Lung (tissue), 12 donors: ENCODE data around the gene ITGA11. TPM values are rescaled to one million over a fixed set of nuclear protein-coding genes. Genes with fewer than 3 reads are reported as not detected.

Source experiments
- ATAC-seq: fragments of 200-7000 bp; cut with Tn5 transposase; one replicate; pipeline ENCODE4 v1.9.1; 2020; ENCODE audit warnings: moderate number of reproducible peaks; ENCODE audit not compliant: insufficient read depth, low FRiP score
- DNase-seq, 3 donors: peaks; one replicate each; pipeline ENCODE4 v3.0.0-alpha.2; 2013 to 2017
- H3K27ac ChIP-seq, 2 donors: one replicate each; pipeline ENCODE4 v1.5.1; 2013; ENCODE audit warnings: mild to moderate bottlenecking in 2 of 2, moderate library complexity in 2 of 2, control low read depth in 1 of 2, inconsistent platforms in 1 of 2, low read depth in 1 of 2, low read length in 1 of 2
- H3K27me3 ChIP-seq, 3 donors: one replicate each; pipeline ENCODE4 v1.5.1; 2013; ENCODE audit warnings: low read length in 2 of 3; ENCODE audit not compliant: control insufficient read depth in 3 of 3, insufficient read depth in 3 of 3
- H3K36me3 ChIP-seq, 4 donors: one replicate each; pipeline ENCODE4 v1.5.1; 2013; ENCODE audit warnings: low read length in 4 of 4, mild to moderate bottlenecking in 1 of 4, moderate library complexity in 1 of 4; ENCODE audit not compliant: control insufficient read depth in 4 of 4, insufficient read depth in 4 of 4
- H3K4me1 ChIP-seq, 5 donors: one replicate each; pipeline ENCODE4 v1.5.1; 2013; ENCODE audit warnings: low read length in 5 of 5, mild to moderate bottlenecking in 2 of 5, moderate library complexity in 1 of 5; ENCODE audit not compliant: control insufficient read depth in 5 of 5, insufficient read depth in 5 of 5
- H3K4me3 ChIP-seq: one replicate; pipeline ENCODE4 v1.5.1; 2013; ENCODE audit warnings: mild to moderate bottlenecking, control low read depth, moderate library complexity
- H3K9ac ChIP-seq, 2 donors: one replicate each; pipeline ENCODE4 v1.5.1; 2013; ENCODE audit warnings: low read length in 2 of 2, control low read depth in 1 of 2; ENCODE audit not compliant: insufficient read depth in 1 of 2
- H3K9me3 ChIP-seq, 4 donors: one replicate each; pipeline ENCODE4 v1.5.1; 2013; ENCODE audit warnings: low read length in 3 of 4, mild to moderate bottlenecking in 1 of 4, moderate library complexity in 1 of 4; ENCODE audit not compliant: control insufficient read depth in 4 of 4, insufficient read depth in 3 of 4
- WGBS, 2 donors: extraction: QIAGEN DNeasy Blood & Tissue Kit; methylation state at CpG; one replicate each; pipeline ENCODE4 v1.1.7; 2013; 5-methylcytosine and 5-hydroxymethylcytosine counted together
- polyA plus RNA-seq, 2 donors: library from polyadenylated mRNA; stranded (reverse); fragments of 200-250 nt; gene quantifications; one replicate each; pipeline ENCODE4 v1.2.1, GENCODE V29; 2013
- total RNA-seq, 2 donors: library from RNA; depleted of rRNA in 1 of 2; stranded (reverse); fragments of >200 nt in 1 of 2; gene quantifications; one replicate each; pipeline ENCODE4 v1.2.1, GENCODE V29; 2014 to 2021
- TF ChIP-seq, protein P1 (sequence below): IDR thresholded peaks from 2 replicates; pipeline ENCODE4 v1.5.1; 2012; ENCODE audit warnings: mild to moderate bottlenecking; ENCODE audit errors: control extremely low read depth, extremely low read depth
- donor health status: control.
- donor health status: control.
- donor health status: Bipolar disorder and iron deficiency.
- donor health status: healthy.
- donor health status: DM: yes; HTN: yes; CAD: no.

The ITGA11 gene
- total and polyA plus RNA-seq, 4 donors: 0.35 to 1.8 (median 1.0) TPM

DNA sequence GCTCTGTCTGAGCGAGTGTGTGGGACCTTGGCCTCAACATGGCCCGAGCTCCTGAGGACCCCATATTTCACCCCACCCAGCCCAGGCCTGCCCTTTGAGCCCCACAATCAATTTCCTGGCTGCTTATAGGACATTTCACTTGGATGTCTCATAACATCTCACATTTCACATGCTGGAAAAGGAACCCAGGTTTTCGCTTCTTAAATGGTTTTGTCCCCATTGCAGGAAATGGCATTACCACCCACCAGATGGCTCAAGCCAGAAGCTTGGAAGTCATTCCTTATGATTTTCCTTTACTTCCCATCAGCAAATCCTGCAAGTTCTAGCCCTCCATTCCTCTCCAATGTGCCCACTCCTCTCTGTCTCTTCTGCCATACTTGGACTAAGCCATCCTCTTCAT, 14.9 kb downstream of the ITGA11 start:
- H3K9ac ChIP-seq: no peak overlapping the region
- H3K4me1 ChIP-seq: peaks cover 0 to 12% (median 0%) of the 10 kb centered on the region in 5 donors
- 80 to 87% methylated on average over 3 of the region's 3 CpGs for WGBS, 2 donors
- H3K9me3 ChIP-seq: no peaks in the 10 kb centered on the region
- no peak overlapping the region for H3K4me3 ChIP-seq
- ATAC-seq (no peak), DNase-seq (no peak)
- H3K27me3 ChIP-seq: no peaks in the 10 kb centered on the region
- TF ChIP-seq, protein P1, sequence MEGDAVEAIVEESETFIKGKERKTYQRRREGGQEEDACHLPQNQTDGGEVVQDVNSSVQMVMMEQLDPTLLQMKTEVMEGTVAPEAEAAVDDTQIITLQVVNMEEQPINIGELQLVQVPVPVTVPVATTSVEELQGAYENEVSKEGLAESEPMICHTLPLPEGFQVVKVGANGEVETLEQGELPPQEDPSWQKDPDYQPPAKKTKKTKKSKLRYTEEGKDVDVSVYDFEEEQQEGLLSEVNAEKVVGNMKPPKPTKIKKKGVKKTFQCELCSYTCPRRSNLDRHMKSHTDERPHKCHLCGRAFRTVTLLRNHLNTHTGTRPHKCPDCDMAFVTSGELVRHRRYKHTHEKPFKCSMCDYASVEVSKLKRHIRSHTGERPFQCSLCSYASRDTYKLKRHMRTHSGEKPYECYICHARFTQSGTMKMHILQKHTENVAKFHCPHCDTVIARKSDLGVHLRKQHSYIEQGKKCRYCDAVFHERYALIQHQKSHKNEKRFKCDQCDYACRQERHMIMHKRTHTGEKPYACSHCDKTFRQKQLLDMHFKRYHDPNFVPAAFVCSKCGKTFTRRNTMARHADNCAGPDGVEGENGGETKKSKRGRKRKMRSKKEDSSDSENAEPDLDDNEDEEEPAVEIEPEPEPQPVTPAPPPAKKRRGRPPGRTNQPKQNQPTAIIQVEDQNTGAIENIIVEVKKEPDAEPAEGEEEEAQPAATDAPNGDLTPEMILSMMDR: no peak
- H3K36me3 ChIP-seq: no peaks in the 10 kb centered on the region
- H3K27ac ChIP-seq: no peak overlapping the region

DNA sequence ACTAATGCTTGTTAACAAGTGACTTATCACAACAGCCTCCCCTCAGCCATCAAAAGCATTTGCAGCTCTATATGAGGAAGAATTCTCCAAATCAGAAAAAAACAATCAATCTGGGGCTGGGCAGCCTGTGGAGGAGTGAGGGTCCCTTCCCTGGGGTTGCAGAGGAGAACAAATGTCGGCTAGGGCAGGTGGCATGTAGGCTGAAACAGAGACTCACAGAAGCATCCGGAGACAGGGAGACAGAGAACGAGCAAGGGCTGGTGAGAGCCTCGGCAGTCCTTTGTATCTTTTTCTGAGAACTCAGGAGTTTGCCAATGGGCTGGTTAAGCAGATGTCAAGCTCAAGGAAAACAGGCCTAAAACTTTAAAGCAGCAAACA, 15.8 kb downstream of the ITGA11 start:
- DNase-seq (no peak), ATAC-seq (no peak)

GRCh38 chr15:68415501-68416157, 16.3 kb downstream of the ITGA11 start:
- DNase-seq: no peak
- WGBS, 2 donors: 82 to 87% methylated on average over 6 of the region's 6 CpGs
- no peak for ATAC-seq

More for the DNA sequence above, 15.8 kb downstream of the ITGA11 start:
- Histone ChIP-seq H3K27me3 (no peaks in the 10 kb centered on the region), H3K36me3 (no peaks in the 10 kb centered on the region), H3K9me3 (no peaks in the 10 kb centered on the region), H3K27ac (no peak overlapping the region), H3K4me1 (peaks cover 0 to 12% (median 0%) of the 10 kb centered on the region in 5 donors), H3K9ac (no peak overlapping the region), H3K4me3 (no peak overlapping the region)
- WGBS, 2 donors: 84 to 90% methylated on average over 4 of the region's 4 CpGs
- TF ChIP-seq, protein P1: no peak

More at GRCh38 chr15:68415501-68416157, 16.3 kb downstream of the ITGA11 start:
- H3K27me3 ChIP-seq: no peaks in the 10 kb centered on the region
- TF ChIP-seq, protein P1: no peak
- H3K36me3 ChIP-seq: no peaks in the 10 kb centered on the region
- no peak overlapping the region for H3K9ac ChIP-seq
- peaks cover 0 to 12% (median 0%) of the 10 kb centered on the region in 5 donors for H3K4me1 ChIP-seq
- no peak overlapping the region for H3K4me3 ChIP-seq
- no peak overlapping the region for H3K27ac ChIP-seq
- H3K9me3 ChIP-seq: no peaks in the 10 kb centered on the region
